Measurements from ENCODE around the gene AUTS2.

AUTS2 gene

GRCh38 chr7:70598976-70599375 is 1000.7 kb downstream of the AUTS2 start:
- no peak for DNase-seq

GRCh38 chr7:70599446-70600190 is 1001.3 kb downstream of the AUTS2 start:
- DNase-seq, result no peak

- no peak for DNase-seq
Measured at GRCh38 chr7:70600993-70601392, 1002.7 kb downstream of the AUTS2 start.

- no peak for DNase-seq
Measured at GRCh38 chr7:70602117-70602516, 1003.8 kb downstream of the AUTS2 start.

- DNase-seq, result no peak
Measured at GRCh38 chr7:70607281-70607680, 1009.0 kb downstream of the AUTS2 start.

GRCh38 chr7:70607759-70608158 is 1009.5 kb downstream of the AUTS2 start:
- no peak for DNase-seq

- no peak for DNase-seq
Measured at GRCh38 chr7:70608229-70608628, 1010.0 kb downstream of the AUTS2 start.

- no peak for DNase-seq
Measured at GRCh38 chr7:70612811-70613210, 1014.5 kb downstream of the AUTS2 start.

- no peak for DNase-seq
Measured at GRCh38 chr7:70614237-70615045, 1016.2 kb downstream of the AUTS2 start.

GRCh38 chr7:70615066-70615606 is 1016.9 kb downstream of the AUTS2 start:
- DNase-seq, result no peak

GRCh38 chr7:70616211-70616610 is 1017.9 kb downstream of the AUTS2 start:
- DNase-seq, result no peak

GRCh38 chr7:70616821-70617220 is 1018.5 kb downstream of the AUTS2 start:
- no peak for DNase-seq

GRCh38 chr7:70618020-70618551 is 1019.8 kb downstream of the AUTS2 start:
- no peak for DNase-seq

- no peak for DNase-seq
Measured at GRCh38 chr7:70619130-70619529, 1020.9 kb downstream of the AUTS2 start.

GRCh38 chr7:70619659-70620058 is 1021.4 kb downstream of the AUTS2 start:
- DNase-seq, result no peak

- DNase-seq, result no peak
Measured at GRCh38 chr7:70620333-70621055, 1022.2 kb downstream of the AUTS2 start.

- no peak for DNase-seq
Measured at GRCh38 chr7:70621954-70622600, 1023.8 kb downstream of the AUTS2 start.

GRCh38 chr7:70622936-70623335 is 1024.7 kb downstream of the AUTS2 start:
- no peak for DNase-seq

GRCh38 chr7:70624500-70625103 is 1026.3 kb downstream of the AUTS2 start:
- DNase-seq, result no peak

- DNase-seq, result no peak
Measured at GRCh38 chr7:70627461-70627860, 1029.2 kb downstream of the AUTS2 start.

GRCh38 chr7:70630440-70630817 is 1032.2 kb downstream of the AUTS2 start:
- no peak for DNase-seq

GRCh38 chr7:70630818-70631457 is 1032.7 kb downstream of the AUTS2 start:
- DNase-seq, result no peak
